Measurements from ENCODE around the gene PPP2R2C. TPM values are rescaled to one million over a fixed set of nuclear protein-coding genes. Genes with fewer than 3 reads are reported as not detected.

Gene PPP2R2C
- total RNA-seq, 4 donors from 2014 or later: 0.47 to 4.6 (median 1.0) TPM

GRCh38 chr4:6461301-6462165 is 10.9 kb downstream of the PPP2R2C start:
- WGBS, 2 donors (ENCODE audit: low coverage in 1 of 2): 60 to 68% methylated on average over 1 to 2 of the region's 9 CpGs
- Histone ChIP-seq H3K36me3 (no peaks in the 10 kb centered on the region), H3K27ac (no peak overlapping the region), H3K27me3 (peaks cover 65% of the 10 kb centered on the region), H3K4me3 (no peak overlapping the region), H3K4me1 (no peaks in the 10 kb centered on the region), H3K9me3 (peaks cover 0 to 20% (median 0%) of the 10 kb centered on the region in 3 donors)
- ATAC-seq: no peak
- TF ChIP-seq CTCF (IDR thresholded peaks at IDR 0.05) (no peak), POLR2A (IDR thresholded peaks at IDR 0.05) (no peak), POLR2AphosphoS5 (IDR thresholded peaks at IDR 0.05) (no peak), EP300 (IDR thresholded peaks at IDR 0.05) (no peak)

GRCh38 chr4:6460876-6461275 is 11.5 kb downstream of the PPP2R2C start:
- WGBS, 2 donors (ENCODE audit: low coverage in 1 of 2): 30 to 33% methylated on average over 2 to 3 of the region's 9 CpGs
- Histone ChIP-seq H3K9me3 (peaks cover 0 to 20% (median 0%) of the 10 kb centered on the region in 3 donors), H3K27ac (no peak overlapping the region), H3K4me1 (no peaks in the 10 kb centered on the region), H3K27me3 (peaks cover 65% of the 10 kb centered on the region), H3K36me3 (no peaks in the 10 kb centered on the region), H3K4me3 (no peak overlapping the region)
- TF ChIP-seq EP300 (IDR thresholded peaks at IDR 0.05) (no peak), POLR2A (IDR thresholded peaks at IDR 0.05) (no peak), CTCF (IDR thresholded peaks at IDR 0.05) (no peak)
- no peak for ATAC-seq

GRCh38 chr4:6458528-6458927 is 13.9 kb downstream of the PPP2R2C start:
- Histone ChIP-seq H3K36me3 (no peaks in the 10 kb centered on the region), H3K9me3 (peaks cover 0 to 20% (median 0%) of the 10 kb centered on the region in 3 donors), H3K27me3 (peaks cover 84% of the 10 kb centered on the region), H3K4me1 (no peaks in the 10 kb centered on the region), H3K27ac (no peak overlapping the region), H3K4me3 (no peak overlapping the region)
- 92% methylated on average over 2 of the region's 2 CpGs; no CpG with 5 or more reads in 1 of the 2 donors for WGBS, 2 donors (ENCODE audit: low coverage in 1 of 2)
- TF ChIP-seq EP300 (IDR thresholded peaks at IDR 0.05): no peak
- ATAC-seq: no peak

GRCh38 chr4:6456450-6456849 is 16.0 kb downstream of the PPP2R2C start:
- TF ChIP-seq POLR2A (IDR thresholded peaks at IDR 0.05): no peak
- TF ChIP-seq EP300 (IDR thresholded peaks at IDR 0.05): no peak
- H3K36me3 ChIP-seq: no peaks in the 10 kb centered on the region
- H3K27ac ChIP-seq: no peak overlapping the region
- peaks cover 81% of the 10 kb centered on the region for H3K27me3 ChIP-seq
- ATAC-seq: no peak
- H3K9me3 ChIP-seq: peaks cover 0 to 20% (median 0%) of the 10 kb centered on the region in 3 donors
- no peaks in the 10 kb centered on the region for H3K4me1 ChIP-seq
- H3K4me3 ChIP-seq: no peak overlapping the region
- 30 to 54% methylated on average over 6 to 9 of the region's 11 CpGs for WGBS, 2 donors (ENCODE audit: low coverage in 1 of 2)

- ATAC-seq: no peak
- H3K4me1 ChIP-seq: no peaks in the 10 kb centered on the region
- H3K36me3 ChIP-seq: no peaks in the 10 kb centered on the region
- H3K27me3 ChIP-seq: peaks cover 79% of the 10 kb centered on the region
- TF ChIP-seq POLR2AphosphoS5 (IDR thresholded peaks at IDR 0.05): no peak
- no peak for TF ChIP-seq POLR2A (IDR thresholded peaks at IDR 0.05)
- no peak for TF ChIP-seq EP300 (IDR thresholded peaks at IDR 0.05)
- no peak for TF ChIP-seq CTCF (IDR thresholded peaks at IDR 0.05)
- H3K27ac ChIP-seq: no peak overlapping the region
- no peak overlapping the region for H3K4me3 ChIP-seq
- H3K9me3 ChIP-seq: peaks cover 0 to 14% (median 0%) of the 10 kb centered on the region in 3 donors
- WGBS, 2 donors (ENCODE audit: low coverage in 1 of 2): 63% methylated on average over 7 of the region's 13 CpGs; no CpG with 5 or more reads in 1 of the 2 donors
These were observed 18.1 kb downstream of the PPP2R2C start for GRCh38 chr4:6454112-6454910.
